K562 (cell line): ENCODE data around the gene POLD4. TPM values are rescaled to one million over a fixed set of nuclear protein-coding genes. Genes with fewer than 3 reads are reported as not detected.

ENCODE experiments used
- CBX2 ChIP-seq: fragments of 200-600 bp; sonication (generic); IDR thresholded peaks from one replicate; pipeline ENCODE4 v1.6.1; 2012; ENCODE audit warnings: mild to moderate bottlenecking, low read length, inconsistent platforms; ENCODE audit not compliant: insufficient read depth, poor library complexity, severe bottlenecking
- DACH1 ChIP-seq: fragments of 450-650 bp; IDR thresholded peaks from 2 replicates; pipeline ENCODE4 v1.6.1; 2018; ENCODE audit not compliant: partially characterized antibody
- E2F1 ChIP-seq: sonication (generic); formaldehyde crosslinking; IDR thresholded peaks from 2 replicates; pipeline ENCODE4 v1.8.1; 2023; ENCODE audit warnings: mild to moderate bottlenecking, missing genetic modification reagents, moderate library complexity
- ETS2 ChIP-seq: IDR thresholded peaks from 2 replicates; pipeline ENCODE4 v1.6.1; 2016; ENCODE audit warnings: borderline replicate concordance, missing genetic modification characterization, mild to moderate bottlenecking, moderate library complexity, missing compliant biosample characterization; ENCODE audit not compliant: poor library complexity, severe bottlenecking
- HLTF ChIP-seq: fragments of 450-650 bp; IDR thresholded peaks from 2 replicates; pipeline ENCODE4 v1.6.1; 2016
- HMG20B ChIP-seq: fragments of 250-450 bp; sonication (Bioruptor Pico); IDR thresholded peaks from 2 replicates; pipeline ENCODE4 v1.5.0; 2021; ENCODE audit warnings: mild to moderate bottlenecking
- LCOR ChIP-seq: sonication (generic); formaldehyde crosslinking; IDR thresholded peaks from 2 replicates; pipeline ENCODE4 v1.8.0; 2022; ENCODE audit warnings: mild to moderate bottlenecking, missing genetic modification reagents
- MCM2 ChIP-seq: fragments of 450-650 bp; IDR thresholded peaks from 2 replicates; pipeline ENCODE4 v1.6.1; 2017; ENCODE audit warnings: low read depth, mild to moderate bottlenecking
- MTA1 ChIP-seq: fragments of 450-650 bp; IDR thresholded peaks from 2 replicates; pipeline ENCODE4 v1.6.1; 2017; ENCODE audit warnings: borderline replicate concordance
- NFXL1 ChIP-seq: fragments of 450-650 bp; formaldehyde crosslinking; IDR thresholded peaks from 2 replicates; pipeline ENCODE4 v1.4.0; 2021; ENCODE audit warnings: mild to moderate bottlenecking
- PKNOX1 ChIP-seq: fragments of 450-650 bp; IDR thresholded peaks from 2 replicates; pipeline ENCODE4 v1.6.1; 2016
- POLR2AphosphoS2 ChIP-seq: IDR thresholded peaks from 2 replicates; pipeline ENCODE4 v1.6.1; 2012; ENCODE audit warnings: low read length, improper control_type of control experiment
- SPI1 ChIP-seq: IDR thresholded peaks from 2 replicates; pipeline ENCODE4 v1.6.1; 2011; ENCODE audit warnings: low read depth, low read length, control low read depth, borderline replicate concordance
- SREBF2 ChIP-seq: sonication (generic); formaldehyde crosslinking; IDR thresholded peaks from 2 replicates; pipeline ENCODE4 v1.4.0; 2020; ENCODE audit warnings: mild to moderate bottlenecking, missing genetic modification reagents
- ZNF239 ChIP-seq: fragments of 250-450 bp; sonication (Bioruptor Pico); IDR thresholded peaks from 2 replicates; pipeline ENCODE4 v1.4.0; 2020; ENCODE audit warnings: mild to moderate bottlenecking
- ZNF589 ChIP-seq: fragments of 200-800 bp; sonication (Bioruptor generic); IDR thresholded peaks from 2 replicates; pipeline ENCODE4 v1.6.1; 2016; ENCODE audit warnings: low read depth, missing genetic modification characterization, missing compliant biosample characterization
- ZSCAN29 ChIP-seq: fragments of 450-650 bp; IDR thresholded peaks from 2 replicates; pipeline ENCODE4 v1.6.1; 2017
- polyA plus RNA-seq, 8 experiments: library from polyadenylated mRNA; depleted of rRNA in 4 of 8; stranded (reverse) in 5 of 8; unstranded in 3 of 8; fragments of >200 nt; fragmentation: Nextera tagmentation in 2 of 8; fragmentation: Illumina TruSeq in 1 of 8; extraction: Ambion mirVana in 2 of 8; extraction: Trizol in 1 of 8; gene quantifications; 2 replicates each; pipeline versions ENCODE4 v1.2.1 to v1.2.3, GENCODE V29; 2011 to 2014; ENCODE audit warnings: inconsistent platforms in 1 of 8, missing spikeins in 1 of 8
- total RNA-seq, 7 experiments: library from RNA; depleted of rRNA in 6 of 7; stranded (reverse); fragments of >200 nt in 6 of 7; fragmentation: Illumina TruSeq in 2 of 7; extraction: Trizol in 2 of 7; gene quantifications; 2 replicates each; pipeline versions ENCODE4 v1.2.1 to v1.2.3, GENCODE V29; 2011 to 2021; ENCODE audit warnings: low replicate concordance in 1 of 7
- TF ChIP-seq, protein P1 (sequence below): fragments of 450-650 bp; IDR thresholded peaks from 2 replicates; pipeline ENCODE4 v1.6.1; 2016; ENCODE audit warnings: missing biosample characterization, missing genetic modification characterization
- TF ChIP-seq, protein P2 (sequence below): fragments of 250-450 bp; sonication (Bioruptor Pico); IDR thresholded peaks from 2 replicates; pipeline ENCODE4 v1.9.0; 2021; ENCODE audit warnings: mild to moderate bottlenecking, inconsistent platforms
- TF ChIP-seq, protein P3 (sequence below), 2 experiments: fragments of 450-650 bp in 1 of 2; sonication (generic) in 1 of 2; formaldehyde crosslinking; conservative IDR thresholded peaks; 2 replicates each; pipeline versions ENCODE4 v1.4.0 to v1.8.1; 2020 to 2022; ENCODE audit warnings: mild to moderate bottlenecking in 1 of 2, missing genetic modification reagents in 1 of 2
- TF ChIP-seq, protein P4 (sequence below): fragments of 250-450 bp; sonication (Bioruptor Pico); IDR thresholded peaks from 2 replicates; pipeline ENCODE4 v1.5.0; 2021

The POLD4 gene
- total and polyA plus RNA-seq, 9 of the 15 experiments (the other 6 are each of a cell fraction or from before 2014, with no cell fraction given): 5.8 to 64.5 (median 18.3) TPM

GRCh38 chr11:67317205-67317887 lies 36.0 kb downstream of the POLD4 start (continued):
- TF ChIP-seq, protein P1, sequence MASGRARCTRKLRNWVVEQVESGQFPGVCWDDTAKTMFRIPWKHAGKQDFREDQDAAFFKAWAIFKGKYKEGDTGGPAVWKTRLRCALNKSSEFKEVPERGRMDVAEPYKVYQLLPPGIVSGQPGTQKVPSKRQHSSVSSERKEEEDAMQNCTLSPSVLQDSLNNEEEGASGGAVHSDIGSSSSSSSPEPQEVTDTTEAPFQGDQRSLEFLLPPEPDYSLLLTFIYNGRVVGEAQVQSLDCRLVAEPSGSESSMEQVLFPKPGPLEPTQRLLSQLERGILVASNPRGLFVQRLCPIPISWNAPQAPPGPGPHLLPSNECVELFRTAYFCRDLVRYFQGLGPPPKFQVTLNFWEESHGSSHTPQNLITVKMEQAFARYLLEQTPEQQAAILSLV (tag): no peak
- TF ChIP-seq ZNF589 (CRISPR knock-in tag) (no peak; the same call in 1 of the 2 replicates), POLR2AphosphoS2 (no peak), SREBF2 (CRISPR knock-in tag) (no peak), DACH1 (peak; percentile 34), ETS2 (tag) (no peak), HLTF (no peak; the same call in 1 of the 2 replicates), HMG20B (CRISPR knock-in tag) (no peak), ZNF239 (no peak), MCM2 (no peak), NFXL1 (CRISPR knock-in tag) (no peak), CBX2 (no peak), MTA1 (no peak), LCOR (CRISPR knock-in tag) (peak; percentile 77; the same call in 1 of the 2 replicates), E2F1 (CRISPR knock-in tag) (no peak; the same call in 1 of the 2 replicates), ZSCAN29 (no peak), SPI1 (no peak), PKNOX1 (no peak)
- TF ChIP-seq, protein P2, sequence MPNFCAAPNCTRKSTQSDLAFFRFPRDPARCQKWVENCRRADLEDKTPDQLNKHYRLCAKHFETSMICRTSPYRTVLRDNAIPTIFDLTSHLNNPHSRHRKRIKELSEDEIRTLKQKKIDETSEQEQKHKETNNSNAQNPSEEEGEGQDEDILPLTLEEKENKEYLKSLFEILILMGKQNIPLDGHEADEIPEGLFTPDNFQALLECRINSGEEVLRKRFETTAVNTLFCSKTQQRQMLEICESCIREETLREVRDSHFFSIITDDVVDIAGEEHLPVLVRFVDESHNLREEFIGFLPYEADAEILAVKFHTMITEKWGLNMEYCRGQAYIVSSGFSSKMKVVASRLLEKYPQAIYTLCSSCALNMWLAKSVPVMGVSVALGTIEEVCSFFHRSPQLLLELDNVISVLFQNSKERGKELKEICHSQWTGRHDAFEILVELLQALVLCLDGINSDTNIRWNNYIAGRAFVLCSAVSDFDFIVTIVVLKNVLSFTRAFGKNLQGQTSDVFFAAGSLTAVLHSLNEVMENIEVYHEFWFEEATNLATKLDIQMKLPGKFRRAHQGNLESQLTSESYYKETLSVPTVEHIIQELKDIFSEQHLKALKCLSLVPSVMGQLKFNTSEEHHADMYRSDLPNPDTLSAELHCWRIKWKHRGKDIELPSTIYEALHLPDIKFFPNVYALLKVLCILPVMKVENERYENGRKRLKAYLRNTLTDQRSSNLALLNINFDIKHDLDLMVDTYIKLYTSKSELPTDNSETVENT (CRISPR knock-in tag): peak; percentile 30; the same call in 1 of the 2 replicates
- TF ChIP-seq, protein P3, sequence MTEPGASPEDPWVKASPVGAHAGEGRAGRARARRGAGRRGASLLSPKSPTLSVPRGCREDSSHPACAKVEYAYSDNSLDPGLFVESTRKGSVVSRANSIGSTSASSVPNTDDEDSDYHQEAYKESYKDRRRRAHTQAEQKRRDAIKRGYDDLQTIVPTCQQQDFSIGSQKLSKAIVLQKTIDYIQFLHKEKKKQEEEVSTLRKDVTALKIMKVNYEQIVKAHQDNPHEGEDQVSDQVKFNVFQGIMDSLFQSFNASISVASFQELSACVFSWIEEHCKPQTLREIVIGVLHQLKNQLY (CRISPR knock-in tag; conservative IDR thresholded peaks at IDR 0.05): no peak
- TF ChIP-seq, protein P4, sequence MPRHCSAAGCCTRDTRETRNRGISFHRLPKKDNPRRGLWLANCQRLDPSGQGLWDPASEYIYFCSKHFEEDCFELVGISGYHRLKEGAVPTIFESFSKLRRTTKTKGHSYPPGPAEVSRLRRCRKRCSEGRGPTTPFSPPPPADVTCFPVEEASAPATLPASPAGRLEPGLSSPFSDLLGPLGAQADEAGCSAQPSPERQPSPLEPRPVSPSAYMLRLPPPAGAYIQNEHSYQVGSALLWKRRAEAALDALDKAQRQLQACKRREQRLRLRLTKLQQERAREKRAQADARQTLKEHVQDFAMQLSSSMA: no peak
